IMR-90 (cell line): ENCODE results near the gene NNAT. TPM values are rescaled to one million over a fixed set of nuclear protein-coding genes. Genes with fewer than 3 reads are reported as not detected.

ENCODE experiments used
- ATAC-seq: fragments of 200-7000 bp; cut with Tn5 transposase; 2 replicates; pipeline ENCODE4 v1.9.1; 2020; ENCODE audit warnings: low read depth, mild to moderate bottlenecking, moderate library complexity
- BruUV-seq: library from RNA; stranded (reverse); fragments of 400-500 nt; replicated peaks from 2 replicates; lab custom pipeline; 2021; lab: Mats Ljungman, UMichigan
- CTCF ChIA-PET: fragments of 300-600 bp; formaldehyde crosslinking; extraction: SDS; loops from one replicate; lab custom pipeline; 2021; ENCODE audit warnings: antibody characterized with exemption; lab: Yijun Ruan, JAX
- POLR2A ChIA-PET: fragments of 300-600 bp; sonication (Branson Sonifier 250); formaldehyde crosslinking; loops from one replicate; lab custom pipeline; 2022; ENCODE audit warnings: antibody characterized with exemption; ENCODE audit not compliant: unreplicated experiment; lab: Charles Lee
- DNase-seq: peaks from one replicate; pipeline ENCODE4 v3.0.0; 2013
- H2AFZ ChIP-seq: replicated peaks from 2 replicates; pipeline ENCODE3; 2013; ENCODE audit warnings: low read length, mild to moderate bottlenecking; ENCODE audit not compliant: poor library complexity
- H2AK5ac ChIP-seq: 2 replicates; pipeline ENCODE4 v1.6.1; 2013; ENCODE audit warnings: low read depth, low read length, inconsistent platforms
- H2AK9ac ChIP-seq: replicated peaks from 2 replicates; pipeline ENCODE3; 2013; ENCODE audit warnings: mild to moderate bottlenecking, low read depth, low read length, moderate library complexity; ENCODE audit not compliant: poor library complexity
- H2BK120ac ChIP-seq: 2 replicates; pipeline ENCODE4 v1.6.1; 2013; ENCODE audit warnings: low read depth, low read length, inconsistent platforms
- H2BK15ac ChIP-seq: 3 replicates; pipeline ENCODE4 v1.6.1; 2013; ENCODE audit warnings: low read depth, low read length, inconsistent platforms
- H2BK20ac ChIP-seq: 2 replicates; pipeline ENCODE4 v1.6.1; 2013; ENCODE audit warnings: low read depth, mild to moderate bottlenecking, inconsistent platforms, low read length, moderate library complexity
- H2BK5ac ChIP-seq: 2 replicates; pipeline ENCODE4 v1.6.1; 2013; ENCODE audit warnings: mild to moderate bottlenecking, low read depth, low read length, inconsistent platforms; ENCODE audit not compliant: poor library complexity, severe bottlenecking
- H3K14ac ChIP-seq: replicated peaks from 2 replicates; pipeline ENCODE4 v1.6.1; 2013; ENCODE audit warnings: low read depth, low read length, inconsistent platforms
- H3K18ac ChIP-seq: 2 replicates; pipeline ENCODE4 v1.6.1; 2013; ENCODE audit warnings: low read depth, low read length, control low read depth
- H3K23ac ChIP-seq: 2 replicates; pipeline ENCODE4 v1.6.1; 2013; ENCODE audit warnings: low read depth, low read length, inconsistent platforms
- H3K27ac ChIP-seq: 2 replicates; pipeline ENCODE4 v1.5.1; 2013; ENCODE audit warnings: mild to moderate bottlenecking, control low read depth, low read length; ENCODE audit not compliant: insufficient read depth
- H3K27me3 ChIP-seq: 2 replicates; pipeline ENCODE4 v1.6.1; 2013; ENCODE audit warnings: low read length; ENCODE audit not compliant: control insufficient read depth, insufficient read depth
- H3K36me3 ChIP-seq: 2 replicates; pipeline ENCODE4 v1.6.1; 2013; ENCODE audit warnings: low read length, mixed read lengths; ENCODE audit not compliant: control insufficient read depth, insufficient read depth
- H3K4ac ChIP-seq: 2 replicates; pipeline ENCODE4 v1.6.1; 2013; ENCODE audit warnings: low read depth, low read length, inconsistent platforms
- H3K4me1 ChIP-seq: 2 replicates; pipeline ENCODE4 v1.6.1; 2013; ENCODE audit warnings: low read length, mixed read lengths; ENCODE audit not compliant: control insufficient read depth, insufficient read depth
- H3K4me2 ChIP-seq: 2 replicates; pipeline ENCODE4 v1.6.1; 2013; ENCODE audit warnings: low read depth, mild to moderate bottlenecking, control low read depth, low read length, moderate library complexity
- H3K4me3 ChIP-seq: 2 replicates; pipeline ENCODE4 v1.5.1; 2013; ENCODE audit warnings: low read depth, mild to moderate bottlenecking, control low read depth, low read length, moderate library complexity; ENCODE audit not compliant: insufficient read depth
- H3K56ac ChIP-seq: 2 replicates; pipeline ENCODE4 v1.6.1; 2013; ENCODE audit warnings: low read length, inconsistent platforms; ENCODE audit not compliant: insufficient read depth; ENCODE audit errors: extremely low read depth
- H3K79me1 ChIP-seq, 2 experiments: 2 replicates each; pipeline ENCODE4 v1.6.1; 2013; ENCODE audit warnings: low read length in 2 of 2, inconsistent platforms in 1 of 2, low read depth in 1 of 2
- H3K9ac ChIP-seq: 2 replicates; pipeline ENCODE4 v1.6.1; 2013; ENCODE audit warnings: low read depth, low read length, control low read depth
- H3K9me1 ChIP-seq: 2 replicates; pipeline ENCODE4 v1.6.1; 2013; ENCODE audit warnings: low read length, inconsistent platforms; ENCODE audit not compliant: insufficient read depth
- H3K9me3 ChIP-seq: 2 replicates; pipeline ENCODE4 v1.6.1; 2013; ENCODE audit warnings: low read length; ENCODE audit not compliant: control insufficient read depth, insufficient read depth
- H4K20me1 ChIP-seq: 2 replicates; pipeline ENCODE4 v1.6.1; 2013; ENCODE audit warnings: low read length, inconsistent platforms; ENCODE audit not compliant: insufficient read depth
- H4K5ac ChIP-seq: 2 replicates; pipeline ENCODE4 v1.6.1; 2013; ENCODE audit warnings: mild to moderate bottlenecking, low read depth, low read length, control low read depth
- H4K8ac ChIP-seq, 2 experiments: 2 replicates each; pipeline ENCODE4 v1.6.1; 2013; ENCODE audit warnings: low read depth in 2 of 2, low read length in 2 of 2, control low read depth in 1 of 2, inconsistent platforms in 1 of 2
- H4K91ac ChIP-seq: 2 replicates; pipeline ENCODE4 v1.6.1; 2013; ENCODE audit warnings: low read depth, low read length, inconsistent platforms; ENCODE audit not compliant: insufficient read depth
- CEBPB ChIP-seq: IDR thresholded peaks from 2 replicates; pipeline ENCODE4 v1.6.1; 2012; ENCODE audit warnings: low read depth, low read length, improper control_type of control experiment
- MAFK ChIP-seq: IDR thresholded peaks from 2 replicates; pipeline ENCODE4 v1.6.1; 2012; ENCODE audit warnings: low read depth, low read length, improper control_type of control experiment
- MXI1 ChIP-seq: IDR thresholded peaks from 2 replicates; pipeline ENCODE4 v1.6.1; 2012; ENCODE audit warnings: low read depth, mild to moderate bottlenecking, low read length, moderate library complexity, borderline replicate concordance
- RCOR1 ChIP-seq: IDR thresholded peaks from 2 replicates; pipeline ENCODE4 v1.6.1; 2012; ENCODE audit warnings: mild to moderate bottlenecking, low read length, improper control_type of control experiment; ENCODE audit not compliant: insufficient replicate concordance
- WGBS, 2 experiments: methylation state at CpG; one replicate each; pipeline versions ENCODE4 v1.1.5 to v1.1.7; 2013; ENCODE audit warnings: missing lambda C conversion rate in 2 of 2; ENCODE audit not compliant: insufficient read length in 1 of 2; ENCODE audit errors: extremely low coverage in 2 of 2; 5-methylcytosine and 5-hydroxymethylcytosine counted together
- dilution Hi-C: fragments of 300-500 bp; cut with HindIII; formaldehyde crosslinking; loops from one replicate; pipeline ENCODE4 v1.14.3; 2018; ENCODE audit warnings: low sequenced_read_pairs; ENCODE audit not compliant: unreplicated experiment
- in situ Hi-C: fragments of 300-500 bp; cut with MboI; formaldehyde crosslinking; loops from 3 replicates; pipeline ENCODE4 v1.14.3; 2019; ENCODE audit warnings: low sequenced_read_pairs, inconsistent platforms, mixed read lengths
- intact Hi-C: fragments of 100-400 bp; cut with micrococcal nuclease; formaldehyde crosslinking; loops from 2 replicates; pipeline ENCODE4 v1.10.0; 2022
- polyA plus RNA-seq, 3 experiments: library from polyadenylated mRNA; depleted of rRNA; stranded (reverse); fragments of >200 nt; gene quantifications; 2 replicates each; pipeline ENCODE4 v1.2.3, GENCODE V29; 2012; ENCODE audit warnings: low replicate concordance in 1 of 3
- total RNA-seq: library from RNA; depleted of rRNA; stranded (reverse); fragments of >200 nt; gene quantifications from 2 replicates; pipeline ENCODE4 v1.2.3, GENCODE V29; 2012

Gene NNAT
- total and polyA plus RNA-seq, 2 of the 4 experiments (the other 2 are of a cell fraction): 2.0 to 6.5 TPM

DNA sequence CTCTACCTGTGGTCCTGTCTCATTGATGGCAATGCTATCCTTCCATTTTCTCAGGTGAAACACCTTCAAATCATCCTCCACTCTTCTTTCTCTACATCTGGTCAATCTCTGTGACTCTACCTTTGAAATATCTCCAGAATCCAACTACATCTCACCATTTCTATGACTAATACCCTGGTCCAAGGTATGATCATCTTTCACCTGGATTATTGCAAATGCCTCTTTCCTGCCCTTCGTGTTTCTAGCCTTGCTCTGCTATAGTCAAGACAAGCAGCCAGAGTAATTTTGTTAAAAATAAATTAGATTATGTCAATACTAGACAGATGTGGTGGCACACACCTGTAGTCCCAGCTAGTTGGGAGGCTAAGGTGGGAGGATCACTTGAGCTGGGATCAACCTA is 24.5 kb downstream of the NNAT start:
- H4K20me1 ChIP-seq: no peaks in the 10 kb centered on the region
- H4K8ac ChIP-seq: no peak overlapping the region
- H3K14ac ChIP-seq: no peak overlapping the region
- DNase-seq: no peak
- ChIA-PET CTCF (no interaction called here), POLR2A (no interaction called here)
- no peak overlapping the region for H4K5ac ChIP-seq
- no peak overlapping the region for H2AK9ac ChIP-seq
- H3K56ac ChIP-seq: no peak overlapping the region
- H3K9ac ChIP-seq: no peak overlapping the region
- H3K36me3 ChIP-seq: no peaks in the 10 kb centered on the region
- H3K4me2 ChIP-seq: no peak overlapping the region
- no peak overlapping the region for H2BK20ac ChIP-seq
- H2BK15ac ChIP-seq: no peak overlapping the region
- H2AFZ ChIP-seq: no peak overlapping the region
- no peaks in the 10 kb centered on the region for H3K79me1 ChIP-seq
- BruUV-seq: no TSS peak
- no peak overlapping the region for H3K18ac ChIP-seq
- H2BK5ac ChIP-seq: no peak overlapping the region
- no peak overlapping the region for H4K91ac ChIP-seq
- H3K4ac ChIP-seq: no peak overlapping the region
- no peaks in the 10 kb centered on the region for H3K4me1 ChIP-seq
- no peak overlapping the region for H2AK5ac ChIP-seq
- H3K27ac ChIP-seq: no peak overlapping the region
- ATAC-seq: no peak
- no peak overlapping the region for H3K23ac ChIP-seq
- no peaks in the 10 kb centered on the region for H3K9me3 ChIP-seq
- H3K9me1 ChIP-seq: no peaks in the 10 kb centered on the region
- intact Hi-C loops: no loop called here
- no peak overlapping the region for H2BK120ac ChIP-seq
- dilution Hi-C loops: no loop called here
- WGBS, 2 experiments: no CpG with 5 or more reads among the region's 1 CpG
- in situ Hi-C loops: no loop called here
- TF ChIP-seq MXI1 (no peak), CEBPB (no peak), MAFK (no peak), RCOR1 (no peak)
- H3K4me3 ChIP-seq: no peak overlapping the region
- peaks cover 4% of the 10 kb centered on the region for H3K27me3 ChIP-seq
